HepG2 (cell line): ENCODE measurements around the gene TMEM127. TPM values are rescaled to one million over a fixed set of nuclear protein-coding genes. Genes with fewer than 3 reads are reported as not detected.

ENCODE experiments used
- DRAP1 ChIP-seq: IDR thresholded peaks from 2 replicates; pipeline ENCODE4 v1.6.1; 2016; ENCODE audit warnings: missing genetic modification reagents, missing compliant biosample characterization
- FOSL2 ChIP-seq: sonication (generic); formaldehyde crosslinking; IDR thresholded peaks from 2 replicates; pipeline ENCODE4 v1.4.0; 2020; ENCODE audit warnings: missing genetic modification reagents
- IRX3 ChIP-seq: sonication (generic); formaldehyde crosslinking; IDR thresholded peaks from 2 replicates; pipeline ENCODE4 v1.8.1; 2023; ENCODE audit warnings: mild to moderate bottlenecking, low read depth, missing genetic modification reagents, borderline replicate concordance
- KDM3A ChIP-seq: IDR thresholded peaks from 2 replicates; pipeline ENCODE4 v1.6.1; 2018; ENCODE audit warnings: low read depth, missing compliant biosample characterization
- MYNN ChIP-seq: sonication (generic); formaldehyde crosslinking; IDR thresholded peaks from 2 replicates; pipeline ENCODE4 v1.4.0; 2020; ENCODE audit warnings: mild to moderate bottlenecking, low read depth, missing genetic modification reagents
- MZF1 ChIP-seq: sonication (generic); formaldehyde crosslinking; IDR thresholded peaks from 2 replicates; pipeline ENCODE4 v1.8.1; 2023; ENCODE audit warnings: mild to moderate bottlenecking, missing genetic modification reagents, borderline replicate concordance
- NRL ChIP-seq: sonication (generic); formaldehyde crosslinking; IDR thresholded peaks from 2 replicates; pipeline ENCODE4 v1.5.0; 2020; ENCODE audit warnings: missing genetic modification reagents, mild to moderate bottlenecking, moderate library complexity, borderline replicate concordance
- SOX13 ChIP-seq, 3 experiments: fragments of 450-650 bp in 1 of 3; sonication (generic) in 1 of 3; formaldehyde crosslinking in 1 of 3; IDR thresholded peaks in 2 of 3; conservative IDR thresholded peaks in 1 of 3; 2 replicates each; pipeline versions ENCODE4 v1.5.0 to v1.6.1; 2016 to 2020; ENCODE audit warnings: antibody characterized with exemption in 1 of 3, mild to moderate bottlenecking in 1 of 3, missing compliant biosample characterization in 1 of 3, missing genetic modification reagents in 1 of 3, moderate library complexity in 1 of 3
- STAT5B ChIP-seq: sonication (generic); formaldehyde crosslinking; IDR thresholded peaks from 2 replicates; pipeline ENCODE4 v1.4.0; 2020; ENCODE audit warnings: missing genetic modification reagents
- TGIF2 ChIP-seq: IDR thresholded peaks from 2 replicates; pipeline ENCODE4 v1.6.1; 2016; ENCODE audit warnings: control low read depth, missing compliant biosample characterization
- ZBTB43 ChIP-seq: sonication (generic); formaldehyde crosslinking; conservative IDR thresholded peaks from 2 replicates; pipeline ENCODE4 v1.4.0; 2020; ENCODE audit warnings: missing genetic modification reagents
- ZBTB46 ChIP-seq: sonication (generic); formaldehyde crosslinking; IDR thresholded peaks from 2 replicates; pipeline ENCODE4 v1.4.0; 2020; ENCODE audit warnings: mild to moderate bottlenecking, missing genetic modification reagents, borderline replicate concordance
- ZEB1 ChIP-seq: IDR thresholded peaks from 2 replicates; pipeline ENCODE4 v1.6.1; 2012; ENCODE audit warnings: mild to moderate bottlenecking, low read depth, inconsistent platforms; ENCODE audit not compliant: insufficient replicate concordance
- ZNF138 ChIP-seq: sonication (generic); formaldehyde crosslinking; IDR thresholded peaks from 2 replicates; pipeline ENCODE4 v1.5.0; 2020; ENCODE audit warnings: mild to moderate bottlenecking, low read depth, missing genetic modification reagents
- ZNF256 ChIP-seq: sonication (generic); formaldehyde crosslinking; conservative IDR thresholded peaks from 2 replicates; pipeline ENCODE4 v1.4.0; 2020; ENCODE audit warnings: missing genetic modification reagents
- ZNF264 ChIP-seq: sonication (generic); formaldehyde crosslinking; IDR thresholded peaks from 2 replicates; pipeline ENCODE4 v1.4.0; 2020; ENCODE audit warnings: missing genetic modification reagents
- ZNF3 ChIP-seq: IDR thresholded peaks from 2 replicates; pipeline ENCODE4 v1.7.0; 2017; ENCODE audit warnings: inconsistent platforms
- ZNF326 ChIP-seq: sonication (generic); formaldehyde crosslinking; IDR thresholded peaks from 2 replicates; pipeline ENCODE4 v1.4.0; 2020; ENCODE audit warnings: missing genetic modification reagents, borderline replicate concordance
- ZNF484 ChIP-seq: sonication (generic); formaldehyde crosslinking; IDR thresholded peaks from 2 replicates; pipeline ENCODE4 v1.5.1; 2020; ENCODE audit warnings: mild to moderate bottlenecking, low read depth, missing genetic modification reagents, borderline replicate concordance
- ZNF773 ChIP-seq: sonication (generic); formaldehyde crosslinking; IDR thresholded peaks from 2 replicates; pipeline ENCODE4 v1.4.0; 2020; ENCODE audit warnings: missing genetic modification reagents, borderline replicate concordance
- polyA plus RNA-seq, 8 experiments: library from polyadenylated mRNA; depleted of rRNA in 3 of 8; stranded (reverse) in 7 of 8; unstranded in 1 of 8; fragments of >200 nt; fragmentation: Illumina TruSeq in 4 of 8; extraction: Trizol in 4 of 8; gene quantifications; 2 replicates each; pipeline versions ENCODE4 v1.2.1 to v1.2.3, GENCODE V29; 2011 to 2016; ENCODE audit warnings: low read depth in 4 of 8, missing spikeins in 1 of 8, mixed read lengths in 1 of 8; ENCODE audit not compliant: insufficient read depth in 1 of 8
- total RNA-seq, 5 experiments: library from RNA; depleted of rRNA; stranded (reverse); fragments of >200 nt; fragmentation: Illumina TruSeq; extraction: Trizol; gene quantifications; 2 replicates each; pipeline ENCODE4 v1.2.3, GENCODE V29; 2016; ENCODE audit warnings: low read depth in 1 of 5
- TF ChIP-seq, protein P1 (sequence below): IDR thresholded peaks from 2 replicates; pipeline ENCODE4 v1.6.1; 2012; ENCODE audit warnings: inconsistent platforms
- TF ChIP-seq, protein P2 (sequence below): sonication (generic); formaldehyde crosslinking; IDR thresholded peaks from 2 replicates; pipeline ENCODE4 v1.4.0; 2020; ENCODE audit warnings: missing genetic modification reagents; ENCODE audit errors: not compliant biosample characterization

The TMEM127 gene
- total and polyA plus RNA-seq, 2 of the 13 experiments (the other 11 are each of a cell fraction or from before 2014, with no cell fraction given): 21.5 to 33.9 TPM

GRCh38 chr2:96265840-96266679 is at the start of gene TMEM127, which contains the start of gene CIAO1 (continued):
- peak; percentile 57 for TF ChIP-seq ZEB1
- TF ChIP-seq TGIF2 (CRISPR knock-in tag): peak; percentile 68
- TF ChIP-seq STAT5B (CRISPR knock-in tag): no peak
- peak; percentile 66; the same call in 1 of the 2 replicates for TF ChIP-seq FOSL2
- TF ChIP-seq ZBTB43 (CRISPR knock-in tag): peak; percentile 72
- TF ChIP-seq MZF1 (CRISPR knock-in tag): peak; percentile 92
- TF ChIP-seq, protein P1, sequence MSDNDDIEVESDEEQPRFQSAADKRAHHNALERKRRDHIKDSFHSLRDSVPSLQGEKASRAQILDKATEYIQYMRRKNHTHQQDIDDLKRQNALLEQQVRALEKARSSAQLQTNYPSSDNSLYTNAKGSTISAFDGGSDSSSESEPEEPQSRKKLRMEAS: peak; percentile 73
- TF ChIP-seq ZNF326 (CRISPR knock-in tag): no peak
- peak; percentile 72 for TF ChIP-seq DRAP1 (CRISPR knock-in tag)
- TF ChIP-seq ZNF773 (CRISPR knock-in tag): no peak; the same call in 1 of the 2 replicates
- TF ChIP-seq IRX3: 0 out of 2 replicates have a peak, but pooled peaks have one; percentile 29
- TF ChIP-seq ZNF138 (CRISPR knock-in tag): 0 out of 2 replicates have a peak, but pooled peaks have one; percentile 45
- TF ChIP-seq ZNF484 (CRISPR knock-in tag): 0 out of 2 replicates have a peak, but pooled peaks have one; percentile 82
- TF ChIP-seq, protein P2, sequence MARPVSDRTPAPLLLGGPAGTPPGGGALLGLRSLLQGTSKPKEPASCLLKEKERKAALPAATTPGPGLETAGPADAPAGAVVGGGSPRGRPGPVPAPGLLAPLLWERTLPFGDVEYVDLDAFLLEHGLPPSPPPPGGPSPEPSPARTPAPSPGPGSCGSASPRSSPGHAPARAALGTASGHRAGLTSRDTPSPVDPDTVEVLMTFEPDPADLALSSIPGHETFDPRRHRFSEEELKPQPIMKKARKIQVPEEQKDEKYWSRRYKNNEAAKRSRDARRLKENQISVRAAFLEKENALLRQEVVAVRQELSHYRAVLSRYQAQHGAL: peak; percentile 88
- 0 out of 2 replicates have a peak, but pooled peaks have one; percentile 60 for TF ChIP-seq ZNF256 (CRISPR knock-in tag)
- peak; percentile 89 for TF ChIP-seq KDM3A (CRISPR knock-in tag)
- TF ChIP-seq NRL (CRISPR knock-in tag): peak; percentile 92
- peak; percentile 83; the same call in 1 of the 2 replicates for TF ChIP-seq ZBTB46 (CRISPR knock-in tag)
- 0 out of 2 replicates have a peak, but pooled peaks have one; percentile 42 for TF ChIP-seq SOX13 (IDR thresholded peaks at IDR 0.05)
- TF ChIP-seq SOX13 (CRISPR knock-in tag; conservative IDR thresholded peaks at IDR 0.05 in 1 of 2, IDR thresholded peaks at IDR 0.05 in 1 of 2): peak in 1 of 2 experiments; percentile 33; a peak in 1 of 4 replicates
- 0 out of 2 replicates have a peak, but pooled peaks have one; percentile 7 for TF ChIP-seq MYNN
- TF ChIP-seq ZNF3: no peak
- peak; percentile 78 for TF ChIP-seq ZNF264 (CRISPR knock-in tag)
